ENCODE data around the gene TMEM37.

DNA sequence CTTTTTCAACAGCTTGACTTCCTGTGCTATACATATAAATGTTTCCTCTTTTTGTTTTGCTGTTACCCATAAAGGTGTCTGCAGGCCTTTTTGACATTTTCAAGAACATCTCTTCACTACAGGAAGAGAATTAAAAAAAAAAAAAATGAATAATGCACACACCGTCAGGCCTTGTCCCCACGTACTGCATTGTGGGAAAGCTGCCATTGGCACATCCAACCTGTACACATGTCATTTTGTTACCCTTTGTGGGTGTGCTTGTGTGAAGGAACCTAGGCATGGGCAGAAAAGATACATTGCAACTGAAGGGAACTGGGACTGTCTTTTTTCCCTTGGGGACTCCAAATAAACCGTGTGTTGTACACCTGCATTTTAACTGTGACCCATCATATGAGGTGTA, 16.8 kb upstream of the TMEM37 start:
- TF ChIP-seq TAF1 (IDR thresholded peaks at IDR 0.05; ENCODE audit: low read depth) = no peak
- TF ChIP-seq, protein P1, sequence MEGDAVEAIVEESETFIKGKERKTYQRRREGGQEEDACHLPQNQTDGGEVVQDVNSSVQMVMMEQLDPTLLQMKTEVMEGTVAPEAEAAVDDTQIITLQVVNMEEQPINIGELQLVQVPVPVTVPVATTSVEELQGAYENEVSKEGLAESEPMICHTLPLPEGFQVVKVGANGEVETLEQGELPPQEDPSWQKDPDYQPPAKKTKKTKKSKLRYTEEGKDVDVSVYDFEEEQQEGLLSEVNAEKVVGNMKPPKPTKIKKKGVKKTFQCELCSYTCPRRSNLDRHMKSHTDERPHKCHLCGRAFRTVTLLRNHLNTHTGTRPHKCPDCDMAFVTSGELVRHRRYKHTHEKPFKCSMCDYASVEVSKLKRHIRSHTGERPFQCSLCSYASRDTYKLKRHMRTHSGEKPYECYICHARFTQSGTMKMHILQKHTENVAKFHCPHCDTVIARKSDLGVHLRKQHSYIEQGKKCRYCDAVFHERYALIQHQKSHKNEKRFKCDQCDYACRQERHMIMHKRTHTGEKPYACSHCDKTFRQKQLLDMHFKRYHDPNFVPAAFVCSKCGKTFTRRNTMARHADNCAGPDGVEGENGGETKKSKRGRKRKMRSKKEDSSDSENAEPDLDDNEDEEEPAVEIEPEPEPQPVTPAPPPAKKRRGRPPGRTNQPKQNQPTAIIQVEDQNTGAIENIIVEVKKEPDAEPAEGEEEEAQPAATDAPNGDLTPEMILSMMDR (IDR thresholded peaks at IDR 0.05; ENCODE audit: poor library complexity, severe bottlenecking) = no peak
- TF ChIP-seq, protein P2, sequence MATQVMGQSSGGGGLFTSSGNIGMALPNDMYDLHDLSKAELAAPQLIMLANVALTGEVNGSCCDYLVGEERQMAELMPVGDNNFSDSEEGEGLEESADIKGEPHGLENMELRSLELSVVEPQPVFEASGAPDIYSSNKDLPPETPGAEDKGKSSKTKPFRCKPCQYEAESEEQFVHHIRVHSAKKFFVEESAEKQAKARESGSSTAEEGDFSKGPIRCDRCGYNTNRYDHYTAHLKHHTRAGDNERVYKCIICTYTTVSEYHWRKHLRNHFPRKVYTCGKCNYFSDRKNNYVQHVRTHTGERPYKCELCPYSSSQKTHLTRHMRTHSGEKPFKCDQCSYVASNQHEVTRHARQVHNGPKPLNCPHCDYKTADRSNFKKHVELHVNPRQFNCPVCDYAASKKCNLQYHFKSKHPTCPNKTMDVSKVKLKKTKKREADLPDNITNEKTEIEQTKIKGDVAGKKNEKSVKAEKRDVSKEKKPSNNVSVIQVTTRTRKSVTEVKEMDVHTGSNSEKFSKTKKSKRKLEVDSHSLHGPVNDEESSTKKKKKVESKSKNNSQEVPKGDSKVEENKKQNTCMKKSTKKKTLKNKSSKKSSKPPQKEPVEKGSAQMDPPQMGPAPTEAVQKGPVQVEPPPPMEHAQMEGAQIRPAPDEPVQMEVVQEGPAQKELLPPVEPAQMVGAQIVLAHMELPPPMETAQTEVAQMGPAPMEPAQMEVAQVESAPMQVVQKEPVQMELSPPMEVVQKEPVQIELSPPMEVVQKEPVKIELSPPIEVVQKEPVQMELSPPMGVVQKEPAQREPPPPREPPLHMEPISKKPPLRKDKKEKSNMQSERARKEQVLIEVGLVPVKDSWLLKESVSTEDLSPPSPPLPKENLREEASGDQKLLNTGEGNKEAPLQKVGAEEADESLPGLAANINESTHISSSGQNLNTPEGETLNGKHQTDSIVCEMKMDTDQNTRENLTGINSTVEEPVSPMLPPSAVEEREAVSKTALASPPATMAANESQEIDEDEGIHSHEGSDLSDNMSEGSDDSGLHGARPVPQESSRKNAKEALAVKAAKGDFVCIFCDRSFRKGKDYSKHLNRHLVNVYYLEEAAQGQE (IDR thresholded peaks at IDR 0.05; ENCODE audit: borderline replicate concordance) = no peak
- no peak for TF ChIP-seq EP300 (conservative IDR thresholded peaks at IDR 0.05; ENCODE audit: poor library complexity, severe bottlenecking)
- TF ChIP-seq POLR2AphosphoS5 (IDR thresholded peaks at IDR 0.05) = no peak
- TF ChIP-seq EZH2 (IDR thresholded peaks at IDR 0.05; ENCODE audit: borderline replicate concordance, insufficient read depth, low read length, poor library complexity, severe bottlenecking) = no peak
- TF ChIP-seq RAD21 (conservative IDR thresholded peaks at IDR 0.05) = no peak

Data from neural cell (in vitro differentiated cells).